Prostate gland (tissue), 2 donors: ENCODE data around the gene COL9A3.

Experiments
- CTCF ChIP-seq, 4 experiments: fragments of 200-600 bp in 2 of 4; fragments of 450-650 bp in 2 of 4; sonication (generic) in 2 of 4; IDR thresholded peaks; 1 replicate in 3 of 4; 2 replicates in 1 of 4; pipeline ENCODE4 v1.5.1; 2016 to 2019; ENCODE audit warnings: antibody characterized with exemption in 4 of 4, mild to moderate bottlenecking in 2 of 4, moderate library complexity in 2 of 4
- POLR2A ChIP-seq: fragments of 450-650 bp; IDR thresholded peaks from one replicate; pipeline ENCODE4 v1.6.1; 2016; ENCODE audit warnings: antibody characterized with exemption, mild to moderate bottlenecking

DNA sequence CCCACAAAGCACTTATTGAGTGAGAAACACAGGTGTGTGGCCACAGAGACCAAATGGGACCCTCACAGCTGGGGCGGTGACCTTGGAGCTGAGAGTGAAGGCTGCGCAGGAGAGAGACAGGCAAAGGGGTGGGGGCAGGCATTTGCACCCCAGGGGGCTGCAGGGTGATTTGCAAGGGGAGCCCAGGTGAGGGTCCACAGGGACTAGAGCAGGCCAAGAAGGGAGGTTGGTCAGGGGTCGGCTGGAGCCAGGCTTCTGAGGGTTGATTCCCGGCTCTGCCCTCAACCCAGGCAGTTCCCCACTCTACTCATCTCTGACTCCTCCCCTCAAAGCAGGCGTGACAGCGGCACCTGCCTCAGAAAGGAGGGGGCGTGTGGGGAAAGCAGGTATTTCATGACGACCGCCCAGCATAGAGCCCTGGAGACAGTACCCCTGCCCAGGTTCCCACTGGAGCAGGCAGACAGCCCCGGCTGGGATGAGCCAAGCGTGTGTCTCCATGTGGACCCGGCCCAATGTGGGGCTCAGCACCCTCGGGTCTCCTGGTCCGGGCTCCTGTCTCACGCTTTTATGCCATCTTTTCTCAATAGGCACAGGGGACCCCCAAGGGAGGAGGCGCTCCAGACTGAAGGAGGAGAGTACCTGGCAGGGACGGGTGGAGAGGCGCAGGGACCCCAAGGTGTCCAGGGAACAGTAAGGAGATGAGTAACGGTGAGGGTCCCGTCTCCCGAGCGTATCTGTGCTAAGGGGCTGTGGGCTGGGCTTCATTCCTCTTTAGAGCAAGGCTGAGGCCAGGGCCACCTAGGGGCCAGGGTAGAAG, 23.7 kb upstream of the COL9A3 start:
- TF ChIP-seq CTCF (IDR thresholded peaks at IDR 0.05) = no peak
- no peak for TF ChIP-seq POLR2A
